ACC112 (cell line): Measurements from ENCODE around the gene PCAT7.
"Not testable (repeated sequence)": the region's sequence is repeated elsewhere in the genome, so short reads cannot be mapped to it uniquely, and the experiment has no call there.

ENCODE experiments used
- H2AFZ ChIP-seq: fragments of 200-600 bp; sonication (generic); one replicate; pipeline ENCODE4 v1.6.0; 2017; ENCODE audit warnings: antibody characterized with exemption, low read length; ENCODE audit not compliant: unreplicated experiment
- H3K27ac ChIP-seq: fragments of 200-600 bp; sonication (generic); 2 replicates; pipeline ENCODE4 v1.5.1; 2014; ENCODE audit warnings: low read depth, mild to moderate bottlenecking, antibody characterized with exemption, low read length, moderate library complexity
- H3K27me3 ChIP-seq: fragments of 200-600 bp; sonication (generic); 2 replicates; pipeline ENCODE4 v1.6.1; 2014; ENCODE audit warnings: mild to moderate bottlenecking, antibody characterized with exemption, low read length, moderate library complexity, mixed read lengths; ENCODE audit not compliant: insufficient read depth
- H3K36me3 ChIP-seq: fragments of 200-600 bp; sonication (generic); 2 replicates; pipeline ENCODE4 v1.6.1; 2016; ENCODE audit warnings: mild to moderate bottlenecking, antibody characterized with exemption, low read length, moderate library complexity, mixed read lengths; ENCODE audit not compliant: insufficient read depth
- H3K4me1 ChIP-seq: fragments of 200-600 bp; sonication (generic); one replicate; pipeline ENCODE4 v1.6.1; 2016; ENCODE audit warnings: low read length, mixed read lengths; ENCODE audit not compliant: insufficient read depth, unreplicated experiment, control insufficient read depth
- H3K4me3 ChIP-seq: fragments of 200-600 bp; sonication (generic); 2 replicates; pipeline ENCODE4 v1.5.1; 2014; ENCODE audit warnings: mild to moderate bottlenecking, low read depth, low read length
- H3K79me2 ChIP-seq: fragments of 200-600 bp; sonication (generic); one replicate; pipeline ENCODE4 v1.6.0; 2016; ENCODE audit warnings: low read length; ENCODE audit not compliant: control insufficient read depth, unreplicated experiment, insufficient read depth

PCAT7 gene

GRCh38 chr9:94528886-94529285, 26.0 kb upstream of the PCAT7 start:
- Histone ChIP-seq H3K4me1 (no peaks in the 10 kb centered on the region), H3K27me3 (no peaks in the 10 kb centered on the region; the same call in 1 of the 2 replicates), H3K27ac (no peak overlapping the region), H3K79me2 (no peaks in the 10 kb centered on the region), H3K4me3 (no peak overlapping the region), H2AFZ (no peak overlapping the region), H3K36me3 (no peaks in the 10 kb centered on the region)

DNA sequence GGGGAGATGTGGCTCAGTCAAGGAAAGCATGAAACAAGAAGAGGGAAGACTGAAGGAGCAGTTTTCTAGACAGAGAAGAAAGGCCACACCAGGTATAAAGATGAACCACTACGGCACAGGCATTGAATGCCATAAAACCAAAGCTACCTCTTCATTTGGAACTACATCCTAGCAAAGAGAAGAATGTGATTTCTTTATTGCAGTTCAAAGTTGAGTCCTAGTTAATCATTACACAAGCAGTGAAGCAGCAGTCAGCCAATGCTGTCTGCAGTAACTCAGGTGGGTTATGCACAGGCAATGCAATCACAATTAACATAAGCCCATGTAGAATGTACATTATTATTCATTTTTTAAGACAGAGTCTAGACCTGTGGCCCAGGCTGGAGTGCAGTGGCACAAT, 21.7 kb upstream of the PCAT7 start:
- Histone ChIP-seq H3K27me3 (no peaks in the 10 kb centered on the region), H3K36me3 (no peaks in the 10 kb centered on the region), H3K4me1 (no peaks in the 10 kb centered on the region)

DNA sequence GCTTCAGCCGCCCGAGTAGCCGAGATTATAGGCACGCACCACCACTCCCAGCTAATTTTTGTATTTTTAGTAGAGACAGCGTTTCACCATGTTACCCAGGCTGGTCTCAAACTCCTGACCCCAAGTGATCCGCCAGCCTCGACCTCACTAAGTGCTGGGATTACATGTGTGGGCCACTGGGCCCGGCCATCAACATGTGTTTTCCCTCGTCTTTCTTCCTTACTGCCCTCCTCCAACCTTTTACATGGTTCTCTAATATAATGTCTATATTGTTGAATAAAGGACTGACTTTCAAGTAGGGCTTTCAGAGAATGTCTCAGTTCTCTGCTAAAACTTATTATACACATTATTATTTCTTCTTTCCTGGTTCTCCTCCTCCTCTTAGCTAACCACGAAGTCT, 21.3 kb upstream of the PCAT7 start:
- H3K4me1 ChIP-seq = no peaks in the 10 kb centered on the region
- H3K79me2 ChIP-seq = no peaks in the 10 kb centered on the region
- no peaks in the 10 kb centered on the region for H3K27me3 ChIP-seq
- H3K4me3 ChIP-seq = no peak overlapping the region
- H2AFZ ChIP-seq = no peak overlapping the region
- H3K36me3 ChIP-seq = no peaks in the 10 kb centered on the region
- no peak overlapping the region for H3K27ac ChIP-seq

More for the DNA sequence above, 21.7 kb upstream of the PCAT7 start:
- H3K27ac ChIP-seq = no peak overlapping the region
- H2AFZ ChIP-seq = no peak overlapping the region
- no peak overlapping the region for H3K4me3 ChIP-seq
- no peaks in the 10 kb centered on the region for H3K79me2 ChIP-seq

DNA sequence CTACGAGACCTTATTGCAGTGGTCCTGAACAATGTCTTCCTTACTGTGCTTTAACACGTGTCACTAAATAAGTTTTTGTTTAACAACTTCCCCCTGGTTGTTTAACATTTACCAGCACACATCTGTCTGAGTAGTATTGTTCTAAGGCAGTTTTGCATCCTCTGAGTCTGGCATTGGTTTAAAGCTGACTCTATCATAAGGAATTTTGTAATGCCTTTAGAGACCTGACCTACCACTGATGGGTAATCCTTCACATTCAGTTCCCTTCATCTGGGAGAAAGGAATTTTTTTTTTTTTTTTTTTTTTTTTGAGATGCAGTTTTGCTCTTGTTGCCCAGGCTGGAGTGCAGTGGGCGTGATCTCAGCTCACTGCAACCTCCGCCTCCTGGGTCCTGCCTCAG, 20.0 kb upstream of the PCAT7 start:
- Histone ChIP-seq H3K36me3 (no peaks in the 10 kb centered on the region), H3K27me3 (no peaks in the 10 kb centered on the region), H2AFZ (no peak overlapping the region), H3K4me1 (no peaks in the 10 kb centered on the region), H3K27ac (no peak overlapping the region), H3K79me2 (no peaks in the 10 kb centered on the region), H3K4me3 (no peak overlapping the region)

- no peaks in the 10 kb centered on the region for H3K4me1 ChIP-seq
- no peaks in the 10 kb centered on the region for H3K36me3 ChIP-seq
- no peak overlapping the region for H3K4me3 ChIP-seq
- H3K79me2 ChIP-seq = no peaks in the 10 kb centered on the region
- no peak overlapping the region for H2AFZ ChIP-seq
- no peaks in the 10 kb centered on the region for H3K27me3 ChIP-seq
- no peak overlapping the region for H3K27ac ChIP-seq
Measured at GRCh38 chr9:94538908-94539307, 16.0 kb upstream of the PCAT7 start.

- not testable (repeated sequence) for H3K4me1 ChIP-seq, H3K27me3 ChIP-seq, H3K79me2 ChIP-seq, H3K36me3 ChIP-seq, H3K27ac ChIP-seq, H2AFZ ChIP-seq, H3K4me3 ChIP-seq
Measured at GRCh38 chr9:94544335-94544734, 10.5 kb upstream of the PCAT7 start.

- Histone ChIP-seq H2AFZ (no peak overlapping the region), H3K4me3 (no peak overlapping the region), H3K27me3 (peaks cover 4% of the 10 kb centered on the region), H3K4me1 (no peaks in the 10 kb centered on the region), H3K36me3 (no peaks in the 10 kb centered on the region), H3K79me2 (no peaks in the 10 kb centered on the region), H3K27ac (no peak overlapping the region)
Measured at GRCh38 chr9:94545940-94546339, 8.9 kb upstream of the PCAT7 start.

GRCh38 chr9:94553029-94553938, 1.6 kb upstream of the PCAT7 start:
- no peak overlapping the region for H2AFZ ChIP-seq
- no peaks in the 10 kb centered on the region for H3K4me1 ChIP-seq
- no peak overlapping the region for H3K4me3 ChIP-seq
- no peaks in the 10 kb centered on the region for H3K79me2 ChIP-seq
- H3K36me3 ChIP-seq = no peaks in the 10 kb centered on the region
- no peak overlapping the region for H3K27ac ChIP-seq
- no peaks in the 10 kb centered on the region; the same call in 1 of the 2 replicates for H3K27me3 ChIP-seq

- H3K36me3 ChIP-seq = no peaks in the 10 kb centered on the region
- H2AFZ ChIP-seq = no peak overlapping the region
- H3K4me3 ChIP-seq = no peak overlapping the region
- no peaks in the 10 kb centered on the region for H3K4me1 ChIP-seq
- H3K27me3 ChIP-seq = no peaks in the 10 kb centered on the region; the same call in 1 of the 2 replicates
- no peak overlapping the region for H3K27ac ChIP-seq
- no peaks in the 10 kb centered on the region for H3K79me2 ChIP-seq
Measured at GRCh38 chr9:94554078-94554438, 825 bp upstream of the PCAT7 start.

- H3K27me3 ChIP-seq = no peaks in the 10 kb centered on the region; the same call in 1 of the 2 replicates
- H2AFZ ChIP-seq = no peak overlapping the region
- H3K4me1 ChIP-seq = no peaks in the 10 kb centered on the region
- H3K36me3 ChIP-seq = no peaks in the 10 kb centered on the region
- no peak overlapping the region for H3K4me3 ChIP-seq
- H3K79me2 ChIP-seq = no peaks in the 10 kb centered on the region
- H3K27ac ChIP-seq = no peak overlapping the region
Measured at GRCh38 chr9:94557376-94557775, 2.5 kb downstream of the PCAT7 start.

DNA sequence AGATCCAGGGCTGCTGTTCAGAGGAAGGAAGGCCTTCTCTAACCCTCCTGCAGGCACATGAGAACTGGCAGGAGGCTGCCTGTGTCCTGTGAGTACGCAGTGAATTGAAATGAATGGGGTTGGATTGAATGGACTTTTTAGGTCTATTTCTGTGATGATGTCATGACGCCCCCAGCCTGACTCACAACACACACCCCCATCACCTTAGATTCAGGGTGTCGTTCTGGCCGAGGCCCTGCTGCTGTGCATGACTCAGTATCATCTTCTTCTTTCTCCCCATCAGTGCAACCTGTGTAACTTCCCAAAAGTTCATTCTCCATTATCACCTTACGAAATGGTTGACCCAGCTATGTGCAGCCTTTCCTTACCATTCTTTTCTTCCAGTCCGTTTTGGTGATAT, 5.4 kb downstream of the PCAT7 start:
- no peaks in the 10 kb centered on the region for H3K36me3 ChIP-seq
- H3K27me3 ChIP-seq = peaks cover 3% of the 10 kb centered on the region; the same call in 1 of the 2 replicates
- H2AFZ ChIP-seq = no peak overlapping the region
- H3K4me1 ChIP-seq = no peaks in the 10 kb centered on the region
- no peaks in the 10 kb centered on the region for H3K79me2 ChIP-seq
- H3K4me3 ChIP-seq = no peak overlapping the region
- no peak overlapping the region for H3K27ac ChIP-seq
